HG02970 (cell line): ENCODE results near the gene DMAC2.
"Not testable (repeated sequence)": the region's sequence is repeated elsewhere in the genome, so short reads cannot be mapped to it uniquely, and the experiment has no call there.

Experiments
- ATAC-seq: cut with Tn5 transposase; IDR thresholded peaks from one replicate; pipeline ENCODE4 v1.9.1; 2021; ENCODE audit warnings: mild to moderate bottlenecking, moderate library complexity, moderate number of reproducible peaks; ENCODE audit not compliant: unreplicated experiment, low FRiP score

The DMAC2 gene

DNA sequence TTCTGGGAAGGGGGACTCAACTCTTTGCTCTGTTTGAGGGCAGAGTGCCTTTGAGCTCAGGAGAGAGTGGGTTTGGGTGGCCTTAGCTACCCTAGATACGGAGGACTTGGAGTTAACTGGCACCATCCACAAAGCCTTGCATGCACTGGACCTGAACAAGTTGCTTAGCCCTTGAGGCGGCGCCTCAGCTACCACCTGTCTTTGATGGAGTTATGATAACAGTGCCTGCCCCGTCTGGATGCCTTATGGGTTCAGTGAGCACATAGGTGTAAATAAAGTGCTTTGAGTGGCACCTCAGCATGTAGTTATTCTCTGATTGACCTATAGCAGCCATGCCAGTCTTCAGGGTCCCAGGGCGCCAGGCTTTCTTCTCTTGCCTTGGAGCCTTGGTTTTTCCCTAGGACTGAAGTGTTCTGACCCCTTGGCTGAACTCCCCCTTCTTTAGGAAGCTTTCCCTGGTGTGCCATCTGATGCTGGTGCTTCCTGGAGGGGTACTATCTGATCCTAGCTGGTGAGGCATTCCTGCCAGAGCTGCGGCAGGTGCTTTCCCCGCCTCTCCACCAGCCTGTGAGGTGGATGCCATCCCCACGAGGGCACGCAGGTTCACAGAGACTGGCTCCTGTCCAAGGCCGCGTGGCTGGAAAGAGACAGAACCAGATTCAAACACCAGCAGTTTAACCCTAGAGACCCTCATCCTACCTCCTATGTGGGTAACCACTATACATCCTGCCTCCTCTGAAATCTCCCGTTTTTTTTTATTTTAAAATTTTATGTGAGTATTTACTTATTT, 36.3 kb downstream of the DMAC2 start:
- ATAC-seq, result no peak

DNA sequence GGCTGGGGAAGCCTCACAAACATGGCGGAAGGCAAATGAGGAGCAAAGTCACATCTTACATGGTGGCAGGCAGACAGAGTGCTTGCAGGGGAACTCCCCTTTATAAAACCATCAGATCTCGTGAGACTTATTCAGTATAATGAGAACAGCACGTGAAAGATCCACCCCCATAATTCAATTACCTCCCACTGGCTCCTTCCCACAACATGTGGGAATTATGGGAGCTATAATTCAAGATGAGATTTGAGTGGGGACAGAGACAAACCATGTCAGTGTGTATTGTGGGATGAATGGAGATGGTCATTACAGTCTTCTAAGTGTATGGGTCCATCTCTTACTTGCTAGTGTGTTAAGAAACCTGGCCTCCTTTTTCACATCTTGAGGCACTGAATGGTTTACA, 37.7 kb downstream of the DMAC2 start:
- ATAC-seq, result no peak

DNA sequence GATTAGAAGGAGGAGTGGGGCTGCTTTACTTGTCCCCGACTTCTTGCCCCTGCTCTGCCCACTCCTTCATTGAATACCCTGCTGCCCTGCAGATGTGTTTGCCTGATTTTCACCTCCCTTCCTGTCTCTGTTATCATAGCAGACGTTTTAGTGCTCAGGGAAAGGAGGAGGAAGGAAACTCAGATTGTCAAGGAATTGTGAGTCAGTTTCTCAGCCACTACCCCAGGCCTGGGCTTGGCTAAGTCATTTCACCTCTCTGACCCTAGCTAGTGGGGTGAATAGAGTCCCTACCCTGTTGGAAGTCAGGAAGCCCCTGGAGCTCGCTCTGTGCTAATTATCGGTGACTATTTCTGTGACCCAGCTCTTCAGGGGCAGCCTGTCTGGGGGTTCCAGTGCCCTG, 38.2 kb downstream of the DMAC2 start:
- ATAC-seq, result no peak

DNA sequence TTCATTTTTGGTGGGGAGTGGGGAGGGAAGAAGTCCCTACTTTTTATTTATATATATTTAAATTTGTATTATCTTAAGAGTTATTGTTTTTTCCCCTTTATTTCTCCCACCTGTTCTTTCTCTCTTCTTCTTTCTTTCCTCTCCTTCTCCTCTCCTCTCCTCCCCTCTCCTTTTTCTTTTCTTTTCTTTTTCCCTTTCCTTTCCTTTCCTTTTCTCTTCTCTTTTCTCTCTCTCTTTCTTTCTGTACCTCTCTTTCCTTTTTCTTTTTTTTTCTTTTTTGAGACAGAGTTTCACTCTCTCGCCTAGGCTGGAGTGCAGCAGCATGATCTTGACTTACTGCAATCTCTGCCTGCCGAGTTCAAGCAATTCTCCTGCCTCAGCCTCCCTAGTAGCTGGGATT, 40.2 kb downstream of the DMAC2 start:
- no peak for ATAC-seq

DNA sequence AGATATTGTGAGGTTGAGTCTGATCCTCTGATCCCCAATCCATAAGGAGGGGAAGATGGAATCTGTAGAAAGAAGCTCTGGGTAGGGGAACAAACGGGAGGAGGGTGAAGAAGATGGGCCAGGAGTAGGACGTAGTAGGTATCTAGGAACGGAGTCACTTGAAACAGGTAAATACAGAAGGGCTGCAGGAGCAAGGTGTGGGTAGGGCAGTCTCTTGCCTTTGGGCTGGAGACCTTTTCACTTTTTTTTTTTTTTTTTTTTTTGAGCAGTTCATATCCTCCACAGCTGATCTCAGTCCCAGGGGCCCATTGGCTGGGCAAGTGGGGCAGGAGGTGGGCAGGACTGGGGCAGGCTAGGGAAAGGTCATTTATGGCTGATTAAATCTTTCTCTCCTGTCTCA, 40.6 kb downstream of the DMAC2 start:
- no peak for ATAC-seq

DNA sequence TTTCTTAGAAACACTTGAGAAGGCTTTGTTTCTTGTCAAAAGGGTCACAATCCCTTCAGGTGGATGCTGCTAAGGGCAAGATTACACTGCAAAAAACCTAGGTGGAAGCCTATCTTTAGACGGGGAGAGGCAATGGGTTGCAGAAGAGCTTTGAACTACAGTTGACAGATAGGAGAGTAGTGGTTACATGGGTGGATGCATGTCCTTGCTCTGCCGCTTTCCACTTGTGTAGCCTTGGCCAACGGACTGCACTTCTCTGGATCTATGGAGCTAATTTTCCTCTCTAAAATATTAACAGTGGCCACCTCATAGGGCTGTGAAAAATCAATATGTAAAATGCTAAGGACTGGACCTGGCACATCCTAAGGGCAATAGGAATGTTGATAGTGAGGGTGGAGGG, 41.1 kb downstream of the DMAC2 start:
- ATAC-seq, result no peak

DNA sequence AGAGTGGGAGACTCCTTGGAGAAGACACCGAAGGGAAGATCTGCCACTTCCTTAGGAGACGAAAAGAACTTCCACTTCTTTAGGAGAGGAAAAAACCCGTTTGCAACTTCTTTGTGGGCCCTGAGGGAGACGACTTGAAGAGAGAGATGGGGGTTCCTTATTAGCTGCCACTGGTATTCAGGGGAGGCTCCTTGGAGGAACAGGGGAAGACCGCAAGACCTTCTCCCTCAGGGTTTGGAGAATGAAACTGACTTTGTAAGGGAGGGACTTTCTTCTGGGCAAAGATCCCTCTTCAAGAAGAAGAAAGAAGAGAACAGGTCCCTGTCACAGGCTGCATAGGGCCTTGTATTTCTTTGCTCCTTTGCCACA, 41.7 kb downstream of the DMAC2 start:
- ATAC-seq, result no peak

DNA sequence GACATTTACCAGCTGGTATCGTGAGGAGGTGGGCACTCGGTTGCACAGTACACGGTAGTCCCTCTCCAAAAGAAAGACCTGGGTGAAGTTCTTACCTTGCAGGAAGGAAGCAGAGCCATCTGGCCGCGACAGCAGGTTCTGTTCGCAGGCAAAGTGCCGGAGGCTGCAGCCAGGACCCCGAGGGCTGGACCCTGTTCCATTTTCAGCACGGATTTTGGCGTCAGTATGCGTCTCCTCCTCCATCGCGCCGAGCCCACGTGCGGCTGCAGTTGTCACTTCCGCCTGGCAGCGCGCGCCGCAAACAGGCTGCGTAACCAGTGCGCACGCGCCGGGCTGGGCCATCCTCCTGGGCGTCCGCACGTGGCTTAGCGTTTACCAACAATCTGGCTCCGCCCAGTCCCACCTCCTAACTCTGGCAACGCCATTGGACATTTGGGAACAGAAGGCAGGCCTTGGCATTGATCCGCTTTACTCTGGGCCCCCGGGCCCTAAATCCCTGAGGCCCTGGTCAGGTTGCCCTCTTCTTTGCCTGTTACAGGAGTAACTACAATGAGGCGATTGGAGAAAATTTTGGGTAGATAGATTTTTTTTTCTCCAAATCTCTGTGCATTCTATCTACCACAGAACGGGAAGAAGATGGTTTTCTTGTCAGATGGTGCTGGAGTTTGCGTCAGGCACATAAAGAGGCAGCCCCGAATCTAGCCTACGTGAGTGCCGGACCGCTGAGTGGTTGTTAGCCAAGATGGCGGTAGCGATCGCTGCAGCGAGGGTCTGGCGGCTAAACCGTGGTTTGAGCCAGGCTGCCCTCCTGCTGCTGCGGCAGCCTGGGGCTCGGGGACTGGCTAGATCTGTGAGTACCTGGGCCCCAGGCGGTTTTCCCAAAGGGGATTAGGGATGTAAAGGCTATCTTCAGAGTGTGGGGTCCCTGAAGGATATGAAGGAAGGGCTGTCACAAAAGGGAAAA, 42.3 kb downstream of the DMAC2 start, which contains the start of the genes BCKDHA and EXOSC5:
Gene BCKDHA (plus strand): TSS at position 733 of the 964 bp plus-strand sequence. CDS start 10 bp downstream, at position 743.
Gene EXOSC5 (minus strand): TSS at position 274 of the 964 bp plus-strand sequence. CDS start 31 bp downstream, at position 243.
- ATAC-seq, result peak; percentile 90

DNA sequence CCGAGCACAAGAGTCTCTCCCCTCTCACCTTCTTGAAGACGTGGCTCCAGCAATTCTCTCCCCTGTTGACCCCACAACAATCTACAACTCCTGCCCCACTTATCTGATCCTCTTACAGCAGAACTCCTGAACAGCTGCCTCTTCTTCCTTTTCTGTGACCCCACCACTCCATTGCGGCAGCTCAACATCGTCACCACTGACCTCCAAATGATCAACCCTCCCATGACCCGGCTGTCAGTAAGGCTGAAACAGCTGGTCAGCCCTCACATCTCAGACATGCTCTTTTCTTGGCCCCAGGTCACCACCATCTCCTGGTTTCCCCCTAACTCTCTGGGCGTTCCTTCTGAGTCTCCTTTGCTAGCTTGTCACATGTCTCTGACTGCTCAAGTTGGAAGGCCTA, 44.4 kb downstream of the DMAC2 start:
- ATAC-seq, result no peak

DNA sequence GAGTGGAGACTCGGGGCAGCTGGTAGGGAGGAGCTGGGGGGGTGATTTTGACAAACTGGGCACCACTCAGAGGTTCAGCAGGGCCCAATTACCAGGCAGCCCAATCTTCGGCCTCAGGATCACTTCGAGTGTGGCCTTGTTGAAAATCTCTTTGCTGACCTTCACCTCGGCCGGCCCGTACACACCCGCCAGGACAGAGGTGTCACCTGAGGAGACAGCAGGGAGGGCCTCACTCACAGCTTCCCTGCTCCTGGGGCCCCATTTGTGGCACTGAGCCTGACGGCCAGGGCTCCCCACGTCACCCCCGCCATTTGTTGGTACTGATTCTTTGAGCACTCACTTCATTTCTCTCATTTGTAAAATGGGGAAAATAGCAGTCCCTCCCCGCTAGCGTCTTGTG, 46.9 kb downstream of the DMAC2 start:
- ATAC-seq, result no peak

DNA sequence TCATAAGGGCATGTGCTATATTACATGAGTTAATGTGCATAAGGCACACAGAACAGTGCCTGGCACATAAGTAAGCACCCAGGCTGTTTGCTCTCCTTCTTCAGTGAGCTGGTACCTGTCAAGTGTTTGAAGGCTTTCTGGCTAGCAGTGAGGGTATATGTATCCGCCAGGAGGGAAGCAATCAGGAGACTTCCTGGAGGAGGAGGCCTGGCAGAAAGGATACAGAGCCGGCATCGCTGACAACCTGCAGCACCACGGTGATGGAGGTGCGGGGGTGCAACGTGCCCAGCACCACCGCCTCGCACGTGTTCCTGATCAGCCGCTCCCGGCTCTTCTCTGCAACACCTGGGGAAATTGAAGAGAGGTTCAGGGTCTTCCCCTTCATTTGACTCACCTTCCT, 48.1 kb downstream of the DMAC2 start:
- no peak for ATAC-seq

DNA sequence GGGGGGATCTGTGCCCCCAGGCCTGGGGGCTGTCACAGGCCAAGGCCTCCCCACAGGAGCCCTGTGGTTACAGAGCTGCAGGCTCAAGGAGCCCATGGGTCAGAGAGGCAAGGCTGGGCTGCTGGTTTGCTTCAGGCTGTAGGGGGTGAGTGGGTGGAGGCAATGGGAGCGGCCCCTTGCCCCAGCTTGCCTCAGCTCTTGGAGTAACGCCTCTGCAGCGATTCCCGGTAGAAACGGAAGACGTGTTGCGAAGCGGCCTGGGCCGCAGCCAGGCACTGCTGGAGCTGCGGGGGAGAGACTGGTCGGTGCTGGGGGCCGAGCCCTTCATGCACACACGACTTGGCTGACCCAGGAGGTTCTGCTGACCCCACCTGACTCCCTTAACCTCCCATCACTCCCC, 53.3 kb downstream of the DMAC2 start:
- no peak for ATAC-seq

DNA sequence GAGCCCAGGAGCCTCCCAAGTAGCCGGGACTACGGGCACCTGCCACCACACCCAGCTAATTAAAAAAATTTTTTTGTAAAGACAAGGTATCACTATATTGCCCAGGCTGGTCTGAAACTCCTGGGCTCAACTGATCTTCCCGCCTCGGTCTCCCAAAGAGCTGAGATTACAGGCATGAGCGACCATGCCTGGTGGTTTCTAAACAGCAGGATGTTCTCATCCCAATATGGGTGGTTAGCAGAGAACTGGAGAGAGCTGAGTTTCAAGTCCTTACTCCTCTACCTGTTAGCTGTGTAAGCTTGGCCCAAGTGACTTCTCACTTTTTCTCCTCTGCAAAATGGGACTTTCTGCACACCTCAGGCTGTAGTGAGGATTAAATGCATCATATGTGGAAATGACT, 55.4 kb downstream of the DMAC2 start:
- no peak for ATAC-seq

DNA sequence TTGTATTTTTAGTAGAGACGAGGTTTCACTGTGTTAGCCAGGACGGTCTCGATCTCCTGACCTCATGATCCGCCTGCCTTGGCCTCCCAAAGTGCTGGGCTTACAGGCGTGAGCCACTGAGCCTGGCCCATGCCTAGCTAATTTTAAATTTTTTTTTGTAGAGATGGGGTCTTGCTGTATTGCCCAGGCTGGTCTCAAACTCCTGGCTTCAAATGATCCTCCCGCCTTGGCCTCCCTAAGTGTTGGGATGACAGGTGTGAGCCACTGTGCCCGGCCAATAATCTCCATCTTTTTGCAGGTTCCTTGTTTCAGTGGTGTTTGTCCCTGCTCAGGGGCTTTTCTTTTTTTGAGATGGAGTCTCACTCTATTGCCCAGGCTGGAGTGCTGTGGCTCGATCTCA, 58.2 kb downstream of the DMAC2 start:
- not testable (repeated sequence) for ATAC-seq
